Panc1 (cell line): ENCODE data around the gene CFAP100. TPM values are rescaled to one million over a fixed set of nuclear protein-coding genes. Genes with fewer than 3 reads are reported as not detected.

Source experiments
- ATAC-seq: fragments of 200-7000 bp; cut with Tn5 transposase; 2 replicates; pipeline ENCODE4 v1.9.1; 2020; ENCODE audit warnings: mild to moderate bottlenecking, moderate library complexity
- BruUV-seq: library from RNA; stranded (reverse); fragments of 400-500 nt; replicated peaks from 2 replicates; lab custom pipeline; 2021; lab: Mats Ljungman, UMichigan
- CTCF ChIA-PET: fragments of 300-600 bp; sonication (Branson Sonifier 250); formaldehyde crosslinking; loops from one replicate; lab custom pipeline; 2022; ENCODE audit warnings: antibody characterized with exemption; lab: Charles Lee
- POLR2A ChIA-PET: fragments of 300-600 bp; sonication (Branson Sonifier 250); formaldehyde crosslinking; loops from one replicate; lab custom pipeline; 2022; ENCODE audit warnings: antibody characterized with exemption; lab: Charles Lee
- DNase-seq: peaks from one replicate; pipeline ENCODE4 v3.0.0-alpha.2; 2010; ENCODE audit warnings: low read depth, low spot score
- H3K27ac ChIP-seq: 2 replicates; pipeline ENCODE4 v1.5.1; 2011; ENCODE audit warnings: mild to moderate bottlenecking, low read length, inconsistent platforms
- H3K27me3 ChIP-seq: fragments of 200-500 bp; sonication (Bioruptor generic); 2 replicates; pipeline ENCODE4 v1.6.0; 2014; ENCODE audit warnings: low read length, inconsistent platforms; ENCODE audit not compliant: control insufficient read depth, insufficient read depth
- H3K36me3 ChIP-seq: fragments of 200-500 bp; sonication (Bioruptor generic); 2 replicates; pipeline ENCODE4 v1.5.1; 2014; ENCODE audit warnings: inconsistent platforms, mild to moderate bottlenecking, low read length, moderate library complexity; ENCODE audit not compliant: control insufficient read depth, insufficient read depth
- H3K4me1 ChIP-seq: 2 replicates; pipeline ENCODE4 v1.5.1; 2011; ENCODE audit warnings: inconsistent platforms, mild to moderate bottlenecking, low read length, moderate library complexity; ENCODE audit not compliant: control insufficient read depth, insufficient read depth
- H3K4me3 ChIP-seq, 2 experiments: 2 replicates each; pipeline ENCODE4 v1.5.1; 2011 to 2012; ENCODE audit warnings: low read depth in 2 of 2, low read length in 2 of 2, mild to moderate bottlenecking in 2 of 2, inconsistent platforms in 1 of 2, moderate library complexity in 1 of 2
- H3K9me3 ChIP-seq: fragments of 200-500 bp; sonication (Bioruptor generic); 2 replicates; pipeline ENCODE4 v1.5.1; 2014; ENCODE audit warnings: low read depth, mild to moderate bottlenecking, inconsistent platforms, low read length, moderate library complexity; ENCODE audit not compliant: control insufficient read depth, insufficient read depth
- POLR2AphosphoS5 ChIP-seq: IDR thresholded peaks from 2 replicates; pipeline ENCODE4 v1.6.1; 2012; ENCODE audit warnings: mild to moderate bottlenecking, low read depth, low read length, moderate library complexity
- SIN3A ChIP-seq: IDR thresholded peaks from 2 replicates; pipeline ENCODE4 v1.6.1; 2012; ENCODE audit warnings: low read depth, mild to moderate bottlenecking, low read length, moderate library complexity, borderline replicate concordance; ENCODE audit not compliant: insufficient read depth
- TCF7L2 ChIP-seq: IDR thresholded peaks from 2 replicates; pipeline ENCODE4 v1.6.1; 2011; ENCODE audit warnings: mild to moderate bottlenecking, low read depth, low read length, inconsistent platforms
- in situ Hi-C: cut with HindIII; loops from 2 replicates; pipeline ENCODE4 v1.10.0; 2016; ENCODE audit warnings: low sequenced_read_pairs, low pct_unique_long_range_greater_than_20kb
- intact Hi-C: fragments of 100-400 bp; cut with micrococcal nuclease; formaldehyde crosslinking; loops from one replicate; pipeline ENCODE4 v1.10.0; 2022; ENCODE audit not compliant: unreplicated experiment
- total RNA-seq: library from RNA; stranded (reverse); gene quantifications from one replicate; pipeline ENCODE4 v1.2.1, GENCODE V29; 2021; ENCODE audit not compliant: unreplicated experiment
- TF ChIP-seq, protein P1 (sequence below): fragments of 450-650 bp; IDR thresholded peaks from 2 replicates; pipeline ENCODE4 v1.5.1; 2017; ENCODE audit warnings: mild to moderate bottlenecking
- TF ChIP-seq, protein P2 (sequence below), 2 experiments: IDR thresholded peaks; 2 replicates each; pipeline ENCODE4 v1.6.1; 2011 to 2012; ENCODE audit warnings: low read depth in 2 of 2, control low read depth in 1 of 2, low read length in 1 of 2, mild to moderate bottlenecking in 1 of 2, moderate library complexity in 1 of 2; ENCODE audit not compliant: insufficient read depth in 1 of 2

The CFAP100 gene
- total RNA-seq, 1 experiment from 2014 or later = not detected

DNA sequence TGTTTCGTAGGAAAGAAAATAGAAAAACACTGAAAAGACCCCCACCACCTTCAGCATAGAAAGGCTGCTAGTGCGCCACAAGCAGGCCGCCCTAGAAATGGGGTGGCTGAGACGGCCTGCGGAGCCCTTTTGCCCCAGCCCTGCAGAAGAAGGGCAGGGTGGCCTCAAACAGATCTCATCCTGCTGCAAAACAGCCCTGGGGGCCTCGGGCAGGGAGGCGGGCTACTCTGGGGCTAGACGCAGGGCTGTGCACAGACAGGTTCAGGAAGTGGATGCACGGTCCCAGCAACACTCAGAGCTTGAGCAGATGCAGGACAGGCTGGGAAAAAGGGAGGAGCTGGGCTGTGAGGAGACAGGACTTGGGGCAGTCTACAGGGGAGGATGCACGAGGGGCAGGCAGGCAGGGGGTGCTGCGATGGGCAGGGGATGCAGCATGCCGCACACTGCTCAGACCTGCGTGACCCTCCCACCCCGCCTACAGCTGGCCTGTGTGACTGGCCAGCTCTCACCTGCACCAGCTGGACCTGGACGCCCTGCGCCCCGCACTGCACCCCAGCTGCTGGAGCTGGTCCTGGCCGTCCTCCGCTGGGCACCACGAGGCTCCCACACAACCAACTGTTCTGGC, 46.7 kb downstream of the CFAP100 start:
- ATAC-seq (peak; percentile 23; the same call in 1 of the 2 replicates), DNase-seq (no peak)
- H3K27ac ChIP-seq = no peak overlapping the region
- no peaks in the 10 kb centered on the region for H3K27me3 ChIP-seq
- in situ Hi-C loops = no loop called here
- H3K4me1 ChIP-seq = no peaks in the 10 kb centered on the region
- POLR2A ChIA-PET = no interaction called here
- TF ChIP-seq POLR2AphosphoS5 (no peak), SIN3A (no peak), TCF7L2 (no peak)
- TF ChIP-seq, protein P1, sequence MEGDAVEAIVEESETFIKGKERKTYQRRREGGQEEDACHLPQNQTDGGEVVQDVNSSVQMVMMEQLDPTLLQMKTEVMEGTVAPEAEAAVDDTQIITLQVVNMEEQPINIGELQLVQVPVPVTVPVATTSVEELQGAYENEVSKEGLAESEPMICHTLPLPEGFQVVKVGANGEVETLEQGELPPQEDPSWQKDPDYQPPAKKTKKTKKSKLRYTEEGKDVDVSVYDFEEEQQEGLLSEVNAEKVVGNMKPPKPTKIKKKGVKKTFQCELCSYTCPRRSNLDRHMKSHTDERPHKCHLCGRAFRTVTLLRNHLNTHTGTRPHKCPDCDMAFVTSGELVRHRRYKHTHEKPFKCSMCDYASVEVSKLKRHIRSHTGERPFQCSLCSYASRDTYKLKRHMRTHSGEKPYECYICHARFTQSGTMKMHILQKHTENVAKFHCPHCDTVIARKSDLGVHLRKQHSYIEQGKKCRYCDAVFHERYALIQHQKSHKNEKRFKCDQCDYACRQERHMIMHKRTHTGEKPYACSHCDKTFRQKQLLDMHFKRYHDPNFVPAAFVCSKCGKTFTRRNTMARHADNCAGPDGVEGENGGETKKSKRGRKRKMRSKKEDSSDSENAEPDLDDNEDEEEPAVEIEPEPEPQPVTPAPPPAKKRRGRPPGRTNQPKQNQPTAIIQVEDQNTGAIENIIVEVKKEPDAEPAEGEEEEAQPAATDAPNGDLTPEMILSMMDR = no peak
- TF ChIP-seq, protein P2, sequence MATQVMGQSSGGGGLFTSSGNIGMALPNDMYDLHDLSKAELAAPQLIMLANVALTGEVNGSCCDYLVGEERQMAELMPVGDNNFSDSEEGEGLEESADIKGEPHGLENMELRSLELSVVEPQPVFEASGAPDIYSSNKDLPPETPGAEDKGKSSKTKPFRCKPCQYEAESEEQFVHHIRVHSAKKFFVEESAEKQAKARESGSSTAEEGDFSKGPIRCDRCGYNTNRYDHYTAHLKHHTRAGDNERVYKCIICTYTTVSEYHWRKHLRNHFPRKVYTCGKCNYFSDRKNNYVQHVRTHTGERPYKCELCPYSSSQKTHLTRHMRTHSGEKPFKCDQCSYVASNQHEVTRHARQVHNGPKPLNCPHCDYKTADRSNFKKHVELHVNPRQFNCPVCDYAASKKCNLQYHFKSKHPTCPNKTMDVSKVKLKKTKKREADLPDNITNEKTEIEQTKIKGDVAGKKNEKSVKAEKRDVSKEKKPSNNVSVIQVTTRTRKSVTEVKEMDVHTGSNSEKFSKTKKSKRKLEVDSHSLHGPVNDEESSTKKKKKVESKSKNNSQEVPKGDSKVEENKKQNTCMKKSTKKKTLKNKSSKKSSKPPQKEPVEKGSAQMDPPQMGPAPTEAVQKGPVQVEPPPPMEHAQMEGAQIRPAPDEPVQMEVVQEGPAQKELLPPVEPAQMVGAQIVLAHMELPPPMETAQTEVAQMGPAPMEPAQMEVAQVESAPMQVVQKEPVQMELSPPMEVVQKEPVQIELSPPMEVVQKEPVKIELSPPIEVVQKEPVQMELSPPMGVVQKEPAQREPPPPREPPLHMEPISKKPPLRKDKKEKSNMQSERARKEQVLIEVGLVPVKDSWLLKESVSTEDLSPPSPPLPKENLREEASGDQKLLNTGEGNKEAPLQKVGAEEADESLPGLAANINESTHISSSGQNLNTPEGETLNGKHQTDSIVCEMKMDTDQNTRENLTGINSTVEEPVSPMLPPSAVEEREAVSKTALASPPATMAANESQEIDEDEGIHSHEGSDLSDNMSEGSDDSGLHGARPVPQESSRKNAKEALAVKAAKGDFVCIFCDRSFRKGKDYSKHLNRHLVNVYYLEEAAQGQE (IDR thresholded peaks at IDR 0.05; ENCODE audit: insufficient read depth in 1 of 2, low read depth in 2 of 2, low read length in 1 of 2) = no peak
- no peak overlapping the region for H3K4me3 ChIP-seq
- no peaks in the 10 kb centered on the region for H3K9me3 ChIP-seq
- intact Hi-C loops = no loop called here
- CTCF ChIA-PET = no interaction called here
- BruUV-seq = no TSS peak
- H3K36me3 ChIP-seq = no peaks in the 10 kb centered on the region

DNA sequence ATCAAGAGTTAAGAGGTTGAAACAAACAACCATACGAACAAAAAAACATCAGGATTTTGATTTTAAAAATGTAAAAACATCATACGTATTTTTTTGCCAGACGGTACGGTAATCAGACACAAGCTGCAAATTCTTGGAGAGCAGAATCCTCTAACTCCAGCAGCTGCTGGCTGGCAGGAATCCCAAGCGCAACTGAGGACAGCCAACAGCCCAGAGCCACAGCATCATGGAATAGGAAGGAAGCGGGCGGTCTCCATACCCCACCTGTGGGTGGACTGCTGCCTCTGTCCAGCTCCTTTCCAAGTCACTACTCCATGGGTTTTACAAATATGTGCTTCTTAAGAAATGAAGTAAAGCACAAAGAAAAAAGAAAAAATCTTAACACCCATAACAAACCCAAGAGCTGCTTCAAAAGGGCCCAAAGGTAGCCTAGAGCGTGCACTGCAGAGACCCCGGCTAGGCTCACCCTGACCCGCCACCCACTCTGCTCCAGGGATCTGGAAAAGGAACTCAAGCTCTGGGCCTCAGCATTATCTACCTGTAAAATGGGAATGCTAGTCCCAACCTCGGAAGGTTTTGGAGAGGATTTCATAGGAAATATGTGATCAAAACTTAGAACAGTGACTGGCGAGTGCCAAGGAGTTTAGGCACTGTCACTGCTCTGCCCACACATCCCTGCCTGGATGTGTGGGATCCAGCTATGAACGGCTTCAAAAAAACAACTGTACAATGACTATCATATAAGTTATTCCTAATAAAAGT, 47.6 kb downstream of the CFAP100 start:
- Histone ChIP-seq H3K27ac (no peak overlapping the region), H3K4me1 (no peaks in the 10 kb centered on the region), H3K9me3 (no peaks in the 10 kb centered on the region), H3K4me3 (no peak overlapping the region), H3K36me3 (no peaks in the 10 kb centered on the region), H3K27me3 (no peaks in the 10 kb centered on the region)
- CTCF ChIA-PET = no interaction called here
- in situ Hi-C loops = no loop called here
- POLR2A ChIA-PET = interaction anchor here (0.6 kb wide), 1 partner anchor 613 kb away, joined by 13 read pairs; no protein-coding TSS in a partner anchor
- intact Hi-C loops = no loop called here
- no peak for DNase-seq
- TF ChIP-seq, protein P1 = no peak
- TF ChIP-seq POLR2AphosphoS5 (no peak), SIN3A (no peak), TCF7L2 (no peak)
- TF ChIP-seq, protein P2 (IDR thresholded peaks at IDR 0.05; ENCODE audit: insufficient read depth in 1 of 2, low read depth in 2 of 2, low read length in 1 of 2) = no peak
- ATAC-seq = no peak
- BruUV-seq = no TSS peak
